Activated CD4-positive, alpha-beta T cell treated with anti-CD3 and anti-CD28 coated beads, Interleukin-2, amount 10 ng/mL, durations not matched to agents 24 days and 14 days (primary cell): Measurements from ENCODE around the gene COL23A1. TPM values are rescaled to one million over a fixed set of nuclear protein-coding genes. Genes with fewer than 3 reads are reported as not detected.

ENCODE experiments used
- DNase-seq: peaks from one replicate; pipeline ENCODE4 v3.0.0; 2022
- H3K27ac Mint-ChIP-seq: one replicate; pipeline ENCODE4 v1.8.0; 2022; ENCODE audit warnings: mild to moderate bottlenecking, mixed read lengths
- H3K27me3 Mint-ChIP-seq: one replicate; pipeline ENCODE4 v1.8.0; 2022; ENCODE audit warnings: mixed read lengths
- H3K36me3 Mint-ChIP-seq: one replicate; pipeline ENCODE4 v1.8.0; 2022; ENCODE audit warnings: low read depth, mild to moderate bottlenecking, mixed read lengths
- H3K4me1 Mint-ChIP-seq: one replicate; pipeline ENCODE4 v1.8.0; 2021; ENCODE audit warnings: mixed read lengths
- H3K4me3 Mint-ChIP-seq: one replicate; pipeline ENCODE4 v1.8.0; 2022; ENCODE audit warnings: mild to moderate bottlenecking, moderate library complexity, mixed read lengths
- H3K9me3 Mint-ChIP-seq: one replicate; pipeline ENCODE4 v1.8.0; 2021; ENCODE audit warnings: mixed read lengths
- intact Hi-C: fragments of 100-400 bp; cut with micrococcal nuclease; formaldehyde crosslinking; loops from one replicate; pipeline ENCODE4 v1.15.1; 2023
- total RNA-seq: library from RNA; stranded (reverse); gene quantifications from 2 replicates; pipeline ENCODE4 v1.2.3, GENCODE V29; 2022

COL23A1 gene
- total RNA-seq, 1 donor from 2014 or later = 0.07 TPM

DNA sequence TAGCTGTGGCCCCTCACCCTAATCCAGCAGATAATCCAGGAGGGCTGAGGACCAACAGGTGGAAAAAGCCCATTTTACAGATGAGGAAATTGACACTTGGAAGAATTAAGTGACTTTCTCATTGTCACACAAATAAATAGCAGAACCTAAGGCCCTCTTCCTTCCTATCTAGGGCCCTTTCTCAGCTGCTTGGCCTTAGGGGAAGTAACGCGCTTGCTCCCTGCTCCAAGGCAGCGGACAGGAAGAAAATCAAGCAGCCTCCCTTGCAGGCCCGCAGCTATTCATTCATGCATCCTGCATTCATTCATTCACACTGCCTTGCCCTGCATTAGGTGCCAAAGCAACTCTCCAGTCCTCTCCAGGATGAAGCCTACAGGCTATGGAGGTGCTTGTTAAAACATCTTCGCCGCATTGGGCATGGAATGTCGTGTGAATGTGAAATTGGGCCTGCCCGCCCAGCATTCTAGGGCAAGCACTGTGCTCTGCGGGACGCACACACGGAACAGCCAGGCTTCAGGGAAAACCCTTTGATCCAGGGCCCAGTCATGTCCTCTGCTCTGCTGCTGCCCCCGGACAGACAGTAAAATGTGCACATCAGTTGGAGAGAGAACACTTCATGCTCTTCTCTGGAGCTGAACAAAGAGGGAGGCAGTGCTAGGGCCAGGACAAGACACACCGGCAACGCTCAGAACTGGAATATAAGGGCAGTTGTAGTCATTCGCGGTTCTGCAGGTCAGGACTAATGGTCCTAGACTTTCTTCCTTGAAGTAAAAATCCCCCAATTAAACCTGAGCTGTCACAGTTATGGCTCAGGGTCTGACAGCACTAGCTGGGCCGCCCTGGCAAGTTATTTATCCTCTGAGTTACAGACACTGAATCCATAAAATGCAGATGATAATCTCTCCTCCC is 166.0 kb downstream of the COL23A1 start:
- Mint-ChIP-seq H3K4me1 (no peaks in the 10 kb centered on the region), H3K27ac (no peak overlapping the region), H3K9me3 (no peaks in the 10 kb centered on the region), H3K4me3 (no peak overlapping the region), H3K36me3 (no peaks in the 10 kb centered on the region), H3K27me3 (peaks cover 4% of the 10 kb centered on the region)
- DNase-seq = no peak
- intact Hi-C loops = no loop called here

DNA sequence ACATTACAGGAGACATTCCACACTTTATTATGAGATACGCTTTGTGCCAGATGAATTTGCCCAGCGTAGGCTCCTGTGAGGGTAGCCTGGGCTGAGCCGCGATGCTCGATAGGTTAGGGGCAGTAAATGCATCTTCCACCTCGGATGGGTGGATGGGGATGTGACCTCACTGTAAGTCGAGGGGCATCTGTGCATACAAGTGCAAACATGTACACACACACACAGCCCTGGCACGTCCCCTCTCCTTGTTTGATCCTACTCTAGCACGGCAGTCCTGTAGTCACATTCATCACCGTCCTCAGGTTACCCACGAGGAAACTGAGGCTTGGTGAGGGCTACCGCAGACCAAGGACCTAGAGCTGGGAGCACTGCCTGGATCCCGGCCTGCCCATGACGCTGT is 166.8 kb downstream of the COL23A1 start:
- DNase-seq = no peak
- Mint-ChIP-seq H3K36me3 (no peaks in the 10 kb centered on the region), H3K4me3 (no peak overlapping the region), H3K27me3 (peaks cover 4% of the 10 kb centered on the region), H3K9me3 (no peaks in the 10 kb centered on the region), H3K27ac (no peak overlapping the region), H3K4me1 (no peaks in the 10 kb centered on the region)
- intact Hi-C loops = no loop called here

DNA sequence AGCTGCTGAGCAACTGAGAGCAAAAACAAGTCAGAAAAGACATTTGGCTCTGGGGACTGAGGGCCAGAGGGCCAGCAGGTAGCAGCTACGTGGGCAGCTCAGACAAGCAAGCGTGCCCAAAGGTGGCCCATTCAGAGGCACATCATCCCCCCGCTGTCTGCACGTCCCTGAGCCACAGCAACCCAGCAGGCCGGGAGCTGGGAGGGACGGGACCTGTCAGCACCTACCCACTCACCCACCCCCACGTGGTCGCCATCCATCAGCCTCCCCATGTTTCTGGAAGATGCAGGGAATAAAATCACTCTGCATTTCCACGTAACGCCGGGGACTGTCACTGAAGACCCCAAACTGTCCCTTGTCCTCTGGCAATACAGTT is 167.8 kb downstream of the COL23A1 start:
- Mint-ChIP-seq H3K27me3 (peaks cover 6% of the 10 kb centered on the region), H3K36me3 (no peaks in the 10 kb centered on the region), H3K27ac (no peak overlapping the region), H3K4me3 (no peak overlapping the region), H3K9me3 (no peaks in the 10 kb centered on the region), H3K4me1 (no peaks in the 10 kb centered on the region)
- no peak for DNase-seq
- intact Hi-C loops = no loop called here

DNA sequence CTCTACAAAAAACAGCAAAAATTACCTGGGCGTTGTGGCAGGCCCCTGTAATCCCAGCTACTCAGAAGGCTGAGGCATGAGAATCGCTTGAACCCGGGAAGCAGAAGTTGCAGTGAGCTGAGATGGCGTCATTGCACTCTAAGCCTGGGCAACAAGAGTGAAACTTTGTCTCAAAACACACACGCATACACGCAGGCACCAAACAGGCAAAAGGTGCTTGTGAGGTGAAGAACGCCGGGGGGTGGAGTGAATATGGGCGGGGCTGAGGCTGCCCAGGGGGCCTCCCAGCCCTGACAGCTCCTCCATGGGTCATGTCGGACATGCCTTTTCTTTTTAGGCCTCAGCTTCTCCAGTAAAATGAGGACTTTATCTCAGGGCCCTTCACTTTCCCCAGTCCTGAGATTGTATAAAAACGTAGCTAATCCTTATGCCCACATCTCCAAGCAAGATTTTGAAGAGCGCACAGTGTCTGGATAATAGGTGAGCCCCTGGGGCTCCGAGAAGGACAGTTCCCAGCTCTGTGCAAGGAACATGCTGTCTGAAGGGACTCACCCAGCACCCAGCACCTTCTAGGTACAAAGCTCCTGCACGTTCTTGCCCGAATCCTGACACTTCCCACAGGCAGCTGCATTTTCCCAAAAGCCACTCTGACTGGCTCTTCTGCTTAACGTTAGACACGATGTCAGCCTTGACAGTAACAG is 168.3 kb downstream of the COL23A1 start:
- no peaks in the 10 kb centered on the region for H3K4me1 Mint-ChIP-seq
- H3K4me3 Mint-ChIP-seq = no peak overlapping the region
- intact Hi-C loops = no loop called here
- H3K9me3 Mint-ChIP-seq = no peaks in the 10 kb centered on the region
- H3K36me3 Mint-ChIP-seq = no peaks in the 10 kb centered on the region
- H3K27me3 Mint-ChIP-seq = peaks cover 7% of the 10 kb centered on the region
- DNase-seq = no peak
- H3K27ac Mint-ChIP-seq = no peak overlapping the region

DNA sequence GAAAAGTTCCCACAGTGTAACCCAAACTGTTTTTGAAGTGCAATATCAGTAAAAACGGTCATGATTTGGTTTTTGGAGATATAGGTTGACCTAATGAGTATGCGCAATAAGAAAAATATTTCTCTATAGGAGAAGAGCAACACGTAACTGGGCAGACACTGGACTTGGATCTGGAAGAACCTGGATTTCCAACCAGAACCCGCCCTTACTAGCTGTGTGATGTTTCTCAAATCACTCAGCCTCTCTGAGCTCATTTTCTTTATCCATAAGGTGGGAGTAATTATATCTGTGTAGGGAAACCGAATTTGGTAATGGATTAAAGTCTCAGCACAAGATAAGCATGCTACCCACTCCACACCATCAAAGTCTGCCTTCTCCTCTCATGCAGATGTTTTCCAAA is 169.1 kb downstream of the COL23A1 start:
- Mint-ChIP-seq H3K27ac (no peak overlapping the region), H3K9me3 (no peaks in the 10 kb centered on the region), H3K36me3 (no peaks in the 10 kb centered on the region), H3K4me1 (no peaks in the 10 kb centered on the region), H3K4me3 (no peak overlapping the region), H3K27me3 (peaks cover 7% of the 10 kb centered on the region)
- DNase-seq = no peak
- intact Hi-C loops = no loop called here

DNA sequence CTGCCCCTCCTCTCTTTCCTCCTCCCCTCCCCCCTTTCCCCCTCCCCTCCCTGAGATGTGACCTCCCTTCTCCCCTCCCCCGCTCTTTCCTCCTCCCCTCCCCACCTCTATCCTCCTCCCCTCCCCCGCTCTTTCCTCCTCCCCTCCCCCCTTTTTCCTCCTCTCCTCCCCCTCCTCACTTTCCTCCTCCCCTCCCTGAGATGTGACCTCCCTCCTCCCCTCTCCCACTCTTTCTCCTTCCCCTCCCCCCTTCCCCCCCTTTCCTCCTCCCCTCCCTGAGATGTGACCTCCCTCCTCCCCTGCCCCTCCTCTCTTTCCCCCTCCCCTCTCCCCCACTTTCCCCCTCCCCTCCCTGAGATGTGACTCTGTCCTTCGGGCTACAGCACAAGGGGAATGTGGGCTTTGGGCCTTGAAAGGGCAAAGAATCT is 169.8 kb downstream of the COL23A1 start:
- intact Hi-C loops = no loop called here
- H3K4me1 Mint-ChIP-seq = no peaks in the 10 kb centered on the region
- peaks cover 7% of the 10 kb centered on the region for H3K27me3 Mint-ChIP-seq
- H3K27ac Mint-ChIP-seq = no peak overlapping the region
- H3K36me3 Mint-ChIP-seq = no peaks in the 10 kb centered on the region
- no peak overlapping the region for H3K4me3 Mint-ChIP-seq
- DNase-seq = no peak
- H3K9me3 Mint-ChIP-seq = no peaks in the 10 kb centered on the region

DNA sequence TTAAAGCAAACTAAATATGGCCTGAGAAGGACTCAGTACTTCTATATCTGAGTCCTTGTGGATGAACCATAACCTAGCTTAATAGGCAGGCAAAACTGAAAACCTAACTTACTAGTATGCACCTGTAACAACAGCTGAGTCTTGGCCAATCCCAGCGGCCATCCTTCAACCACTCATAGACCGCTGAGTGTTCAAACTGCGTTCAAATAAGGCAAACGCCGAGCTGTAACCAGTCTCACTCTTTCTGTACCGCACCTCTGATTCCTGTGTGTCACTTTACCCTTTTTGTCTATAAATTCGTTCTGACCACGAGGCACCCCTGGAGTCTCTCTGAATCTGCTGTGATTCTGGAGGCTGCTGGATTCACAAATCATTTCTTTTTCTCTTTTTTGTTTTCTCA is 170.5 kb downstream of the COL23A1 start:
- intact Hi-C loops = no loop called here
- H3K4me3 Mint-ChIP-seq = no peak overlapping the region
- H3K36me3 Mint-ChIP-seq = no peaks in the 10 kb centered on the region
- no peaks in the 10 kb centered on the region for H3K4me1 Mint-ChIP-seq
- H3K9me3 Mint-ChIP-seq = no peaks in the 10 kb centered on the region
- no peak overlapping the region for H3K27ac Mint-ChIP-seq
- peaks cover 7% of the 10 kb centered on the region for H3K27me3 Mint-ChIP-seq
- DNase-seq = no peak

DNA sequence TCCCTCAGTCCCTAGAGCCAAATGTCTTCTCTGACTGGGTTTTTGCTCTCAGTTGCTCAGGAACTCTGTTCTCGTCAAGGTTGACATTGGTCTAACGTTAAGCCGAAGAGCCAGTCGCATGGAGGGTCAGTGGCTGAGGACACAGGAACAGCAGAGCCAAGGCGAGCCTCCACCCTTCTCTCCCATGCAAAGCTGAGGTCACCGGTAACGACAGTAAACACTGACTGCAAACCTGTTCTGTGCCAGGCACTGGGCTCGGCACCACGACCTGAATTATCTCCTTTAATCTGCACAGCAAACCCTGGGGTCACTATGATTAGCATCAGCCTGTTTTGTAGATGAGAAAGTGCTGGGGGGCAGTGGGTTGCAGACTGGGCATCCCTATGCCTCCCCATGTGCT is 171.0 kb downstream of the COL23A1 start:
- H3K4me3 Mint-ChIP-seq = no peak overlapping the region
- intact Hi-C loops = no loop called here
- H3K4me1 Mint-ChIP-seq = no peaks in the 10 kb centered on the region
- no peaks in the 10 kb centered on the region for H3K36me3 Mint-ChIP-seq
- H3K9me3 Mint-ChIP-seq = no peaks in the 10 kb centered on the region
- H3K27me3 Mint-ChIP-seq = peaks cover 7% of the 10 kb centered on the region
- H3K27ac Mint-ChIP-seq = no peak overlapping the region
- no peak for DNase-seq

DNA sequence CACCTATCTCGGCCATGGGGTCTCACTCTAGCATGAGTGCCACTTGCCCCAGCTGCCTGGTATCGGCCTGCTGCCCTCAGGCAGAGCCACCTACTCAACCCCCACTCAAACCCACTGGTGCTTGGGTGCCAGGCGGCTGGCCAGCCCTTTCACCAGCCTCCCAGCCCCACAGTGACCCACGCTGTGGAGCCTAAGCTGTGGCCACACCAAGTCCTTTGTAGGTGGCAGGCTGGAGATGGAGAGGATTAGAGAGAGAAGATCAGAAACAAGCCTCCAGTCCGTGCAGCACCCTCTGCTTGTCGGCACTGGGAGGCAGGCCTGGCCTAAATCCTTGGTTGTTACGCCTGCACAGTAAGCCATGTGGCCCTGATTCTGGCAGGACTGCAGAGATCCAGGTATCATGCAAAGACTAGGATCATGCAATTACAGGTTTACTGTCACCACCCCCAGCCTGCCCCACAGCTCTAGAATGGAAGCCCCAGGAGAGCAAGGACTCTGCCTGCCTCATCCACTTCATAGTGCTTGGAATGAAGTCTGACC is 171.7 kb downstream of the COL23A1 start:
- no peak overlapping the region for H3K4me3 Mint-ChIP-seq
- no peaks in the 10 kb centered on the region for H3K36me3 Mint-ChIP-seq

DNA sequence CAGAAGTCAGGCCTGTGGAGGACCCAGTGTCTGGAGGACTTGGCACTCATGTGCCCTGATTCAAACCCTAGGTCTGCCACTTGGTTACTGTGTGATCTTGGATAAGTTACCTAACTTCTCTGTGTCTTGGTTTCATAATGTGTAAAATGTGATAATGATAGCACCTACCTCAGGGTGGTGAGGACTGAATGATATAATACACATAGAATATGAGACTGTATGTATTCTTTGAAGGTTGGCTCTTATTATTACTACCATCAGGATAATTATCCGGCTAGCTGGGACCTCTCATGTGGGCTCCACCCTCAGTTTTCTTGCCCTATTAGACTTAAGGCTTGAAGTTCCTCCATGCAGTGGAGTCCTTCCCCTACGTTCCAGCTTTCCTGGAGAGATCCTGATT is 172.2 kb downstream of the COL23A1 start:
- Mint-ChIP-seq H3K27ac (no peak overlapping the region), H3K36me3 (no peaks in the 10 kb centered on the region), H3K27me3 (peaks cover 7% of the 10 kb centered on the region), H3K4me3 (no peak overlapping the region), H3K9me3 (no peaks in the 10 kb centered on the region), H3K4me1 (no peaks in the 10 kb centered on the region)
- intact Hi-C loops = no loop called here
- no peak for DNase-seq

More for the DNA sequence above, 171.7 kb downstream of the COL23A1 start:
- intact Hi-C loops = no loop called here
- Mint-ChIP-seq H3K4me1 (no peaks in the 10 kb centered on the region), H3K9me3 (no peaks in the 10 kb centered on the region), H3K27ac (no peak overlapping the region), H3K27me3 (peaks cover 7% of the 10 kb centered on the region)
- no peak for DNase-seq

DNA sequence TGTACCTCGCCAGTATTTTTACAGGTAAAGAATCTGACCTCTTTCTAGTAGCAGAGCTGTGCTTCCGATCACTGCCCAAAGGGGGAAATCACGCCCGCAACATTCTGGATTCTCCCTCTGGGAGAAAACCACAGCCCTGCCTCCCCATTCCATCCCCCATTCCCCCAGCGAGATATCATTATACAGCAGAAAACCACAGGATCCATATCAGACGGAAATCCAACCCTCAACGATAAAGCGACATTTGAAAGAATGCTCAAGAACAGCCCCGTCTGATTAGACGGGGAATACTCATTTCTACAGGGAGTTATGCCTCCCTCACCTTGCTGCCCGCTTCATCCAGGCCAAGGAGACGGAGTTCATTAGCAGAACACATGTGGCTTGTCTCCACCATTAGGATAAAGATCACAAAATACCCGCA is 172.8 kb downstream of the COL23A1 start:
- Mint-ChIP-seq H3K4me1 (no peaks in the 10 kb centered on the region), H3K27me3 (peaks cover 7% of the 10 kb centered on the region)
- intact Hi-C loops = no loop called here

DNA sequence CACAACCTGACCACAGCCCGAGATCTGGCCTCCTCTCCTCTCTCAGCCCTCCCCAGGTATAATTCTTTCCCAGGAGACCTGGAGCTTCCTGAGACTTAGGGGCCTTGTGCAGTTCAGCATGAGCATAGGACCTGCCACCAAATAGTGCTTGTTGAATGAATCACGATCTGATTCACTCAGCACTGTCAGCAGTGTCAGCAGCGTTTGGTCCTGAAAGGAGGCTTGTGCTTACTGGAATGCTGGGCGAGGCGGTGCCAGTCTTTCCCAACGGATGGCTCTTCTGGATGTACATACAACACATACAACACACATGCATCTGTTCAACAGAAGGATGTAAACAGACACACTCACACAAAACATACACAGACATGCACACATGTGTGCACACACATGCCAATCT is 173.3 kb downstream of the COL23A1 start:
- intact Hi-C loops = no loop called here
- DNase-seq = no peak
- H3K27me3 Mint-ChIP-seq = peaks cover 7% of the 10 kb centered on the region
- H3K4me1 Mint-ChIP-seq = no peaks in the 10 kb centered on the region
- H3K27ac Mint-ChIP-seq = no peak overlapping the region
- H3K9me3 Mint-ChIP-seq = no peaks in the 10 kb centered on the region
- H3K36me3 Mint-ChIP-seq = no peaks in the 10 kb centered on the region
- no peak overlapping the region for H3K4me3 Mint-ChIP-seq

More for the DNA sequence above, 172.8 kb downstream of the COL23A1 start:
- no peak for DNase-seq
- Mint-ChIP-seq H3K4me3 (no peak overlapping the region), H3K27ac (no peak overlapping the region), H3K36me3 (no peaks in the 10 kb centered on the region), H3K9me3 (no peaks in the 10 kb centered on the region)

DNA sequence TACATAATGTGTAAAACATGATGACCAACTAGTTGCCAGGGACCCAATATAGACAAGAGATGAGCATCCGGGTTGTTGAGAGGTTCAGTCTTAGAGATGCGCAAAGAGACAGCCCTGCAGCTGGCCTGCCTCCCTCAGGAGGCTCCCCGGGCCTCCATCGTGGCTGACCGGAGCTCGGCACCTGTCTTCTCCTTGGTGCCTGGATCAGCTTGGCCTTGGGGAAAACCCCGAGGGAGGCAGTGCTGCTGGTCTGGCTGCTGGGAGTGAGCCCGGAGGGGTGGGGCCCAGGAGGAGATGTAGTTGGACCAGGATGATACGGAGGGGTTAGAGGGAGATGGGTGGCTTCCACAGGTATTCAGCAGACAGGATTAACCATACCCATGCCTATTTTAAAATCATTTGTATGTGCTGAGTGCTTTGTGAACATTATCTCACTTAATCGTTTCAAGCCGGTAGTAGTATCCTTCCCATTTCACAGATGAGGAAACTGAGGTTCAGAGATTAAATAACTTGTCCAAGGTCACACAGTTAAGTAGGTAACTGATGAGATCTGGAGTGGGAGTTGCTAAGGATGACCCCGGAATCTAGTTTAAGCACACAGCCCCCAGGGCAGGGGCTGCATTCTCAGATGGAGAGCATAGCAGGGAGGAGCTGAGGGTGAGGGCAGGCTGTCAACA is 173.8 kb downstream of the COL23A1 start:
- Mint-ChIP-seq H3K27me3 (peaks cover 7% of the 10 kb centered on the region), H3K27ac (no peak overlapping the region), H3K36me3 (no peaks in the 10 kb centered on the region), H3K4me3 (no peak overlapping the region), H3K9me3 (no peaks in the 10 kb centered on the region), H3K4me1 (no peaks in the 10 kb centered on the region)
- DNase-seq = no peak
- intact Hi-C loops = no loop called here

DNA sequence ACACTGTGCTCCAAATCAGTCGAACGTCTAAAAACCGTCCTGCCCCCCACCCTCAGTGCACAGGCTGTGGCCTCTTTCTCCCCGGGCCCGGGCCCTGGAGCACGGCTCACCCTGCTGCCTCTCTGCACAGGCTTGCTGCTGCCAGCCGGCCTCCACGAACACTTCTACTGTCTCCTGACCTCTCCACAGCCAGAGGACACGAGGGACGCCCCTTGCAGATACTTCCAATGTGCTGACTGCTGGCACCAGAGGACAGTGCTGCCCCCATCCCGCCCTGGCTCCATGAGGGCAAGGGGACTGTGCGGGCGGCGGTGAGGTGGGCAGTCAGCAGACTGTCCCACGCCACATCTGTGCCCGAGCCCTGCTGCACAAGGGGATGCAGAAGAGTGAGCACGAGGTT is 174.8 kb downstream of the COL23A1 start:
- H3K9me3 Mint-ChIP-seq = no peaks in the 10 kb centered on the region
- intact Hi-C loops = no loop called here
- no peaks in the 10 kb centered on the region for H3K36me3 Mint-ChIP-seq
- H3K4me3 Mint-ChIP-seq = no peak overlapping the region
- H3K27ac Mint-ChIP-seq = no peak overlapping the region
- H3K27me3 Mint-ChIP-seq = peaks cover 7% of the 10 kb centered on the region
- DNase-seq = no peak
- no peaks in the 10 kb centered on the region for H3K4me1 Mint-ChIP-seq
